Frontal cortex (tissue), 4 donors: ENCODE data around the gene HMOX1. TPM values are rescaled to one million over a fixed set of nuclear protein-coding genes. Genes with fewer than 3 reads are reported as not detected.
"Not testable (repeated sequence)": the region's sequence is repeated elsewhere in the genome, so short reads cannot be mapped to it uniquely, and the experiment has no call there.

Source experiments
- DNase-seq, 2 donors: peaks; one replicate each; pipeline ENCODE4 v3.0.0; 2012; ENCODE audit warnings: low spot score in 2 of 2
- FAIRE-seq: peaks from 2 replicates; lab custom pipeline; 2012; peaks lifted over from hg19 to GRCh38; lab: Jason Lieb, UNC
- total RNA-seq: library from RNA; depleted of rRNA; stranded (reverse); fragments of >200 nt; gene quantifications from one replicate; pipeline ENCODE4 v1.2.3, GENCODE V29; 2014
- donor health status: control.
- donor health status: control.
- donor health status: control.

HMOX1 gene
- total RNA-seq, 1 donor from 2014 or later, result 2.9 TPM

- DNase-seq, result peak in 1 of 2 donors; percentile 44
- no peak for FAIRE-seq
Observed at GRCh38 chr22:35349704-35350538, 31.0 kb upstream of the HMOX1 start.

GRCh38 chr22:35350539-35351503, 30.1 kb upstream of the HMOX1 start:
- no peak for FAIRE-seq
- DNase-seq, result peak; percentile 86 to 96

GRCh38 chr22:35352214-35353111, 28.4 kb upstream of the HMOX1 start:
- DNase-seq (no peak), FAIRE-seq (no peak)

GRCh38 chr22:35353318-35353717, 27.6 kb upstream of the HMOX1 start:
- no peak for DNase-seq
- no peak for FAIRE-seq

- no peak for FAIRE-seq
- DNase-seq, result no peak
Observed at GRCh38 chr22:35354068-35354467, 26.8 kb upstream of the HMOX1 start.

- no peak for FAIRE-seq
Observed at GRCh38 chr22:35357883-35358621, 22.8 kb upstream of the HMOX1 start.

GRCh38 chr22:35359380-35360065, 21.4 kb upstream of the HMOX1 start:
- DNase-seq, result no peak
- FAIRE-seq, result no peak

More at GRCh38 chr22:35357883-35358621, 22.8 kb upstream of the HMOX1 start:
- no peak for DNase-seq

GRCh38 chr22:35361001-35361558, 19.8 kb upstream of the HMOX1 start:
- no peak for FAIRE-seq
- DNase-seq, result no peak

GRCh38 chr22:35363566-35364086, 17.3 kb upstream of the HMOX1 start:
- no peak for FAIRE-seq

GRCh38 chr22:35364230-35364629, 16.7 kb upstream of the HMOX1 start:
- not testable (repeated sequence) for FAIRE-seq, DNase-seq

More at GRCh38 chr22:35363566-35364086, 17.3 kb upstream of the HMOX1 start:
- no peak for DNase-seq

- DNase-seq, result no peak
Observed at GRCh38 chr22:35367331-35367886, 13.5 kb upstream of the HMOX1 start.

GRCh38 chr22:35368386-35368785, 12.5 kb upstream of the HMOX1 start:
- FAIRE-seq (no peak), DNase-seq (no peak)

More at GRCh38 chr22:35367331-35367886, 13.5 kb upstream of the HMOX1 start:
- no peak for FAIRE-seq

- no peak for DNase-seq
- FAIRE-seq, result no peak
Observed at GRCh38 chr22:35369996-35370395, 10.9 kb upstream of the HMOX1 start.

GRCh38 chr22:35373781-35374180, 7.1 kb upstream of the HMOX1 start:
- DNase-seq (no peak), FAIRE-seq (no peak)

- DNase-seq (no peak), FAIRE-seq (no peak)
Observed at GRCh38 chr22:35375031-35375430, 5.9 kb upstream of the HMOX1 start.

- FAIRE-seq (no peak), DNase-seq (no peak)
Observed at GRCh38 chr22:35375526-35375925, 5.4 kb upstream of the HMOX1 start.

GRCh38 chr22:35376728-35377472, 4.0 kb upstream of the HMOX1 start:
- FAIRE-seq (no peak), DNase-seq (peak; percentile 82 to 83)
